GM19328 (cell line): ENCODE results near the gene DIDO1.

Experiments used
- ATAC-seq: cut with Tn5 transposase; IDR thresholded peaks from one replicate; pipeline ENCODE4 v1.9.1; 2021; ENCODE audit warnings: mild to moderate bottlenecking, moderate library complexity; ENCODE audit not compliant: unreplicated experiment

Gene DIDO1

GRCh38 chr20:62897666-62898065 lies 28.6 kb downstream of the DIDO1 start:
- no peak for ATAC-seq

DNA sequence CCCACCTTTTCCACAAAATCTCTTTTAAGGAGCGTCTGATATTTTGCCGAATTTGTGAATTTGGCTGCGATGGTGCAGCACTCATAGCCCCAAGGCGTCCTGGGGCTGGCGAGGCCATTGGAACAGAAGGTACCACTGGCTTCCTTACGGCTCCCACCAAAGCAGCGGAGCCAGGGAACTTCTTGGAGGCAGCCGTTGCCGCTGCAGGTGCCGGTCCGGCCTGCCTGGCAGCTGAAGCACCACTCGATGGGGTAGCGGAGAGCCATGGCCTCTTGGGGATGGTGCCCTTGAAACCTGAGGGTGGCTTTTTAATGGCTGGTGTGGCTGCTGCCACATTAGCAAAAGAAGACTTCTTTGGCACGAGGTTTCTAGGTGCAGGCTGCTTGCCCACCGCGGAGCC lies 29.8 kb downstream of the DIDO1 start:
- ATAC-seq: no peak

DNA sequence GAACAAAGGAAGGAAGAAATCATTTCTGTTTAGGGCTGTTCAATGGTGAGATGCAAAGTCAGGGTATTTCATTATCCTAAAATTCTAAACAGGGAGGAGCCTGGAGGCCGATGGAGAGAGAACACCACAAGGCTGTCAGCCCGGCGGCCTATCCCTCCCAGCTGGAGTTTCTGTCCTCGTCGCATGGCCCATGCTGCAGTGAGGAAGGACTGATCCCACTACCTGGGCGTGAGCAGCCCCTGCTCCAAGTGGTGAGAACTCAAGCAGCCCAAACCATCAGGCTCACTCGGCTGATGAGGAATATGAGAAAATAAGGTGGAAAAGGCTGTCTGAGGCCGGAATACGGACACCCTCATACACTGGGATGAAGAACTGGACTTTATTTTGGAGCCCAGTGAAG lies 30.8 kb downstream of the DIDO1 start:
- no peak for ATAC-seq

GRCh38 chr20:62894261-62894660 lies 32.0 kb downstream of the DIDO1 start:
- no peak for ATAC-seq

GRCh38 chr20:62893700-62894099 lies 32.6 kb downstream of the DIDO1 start:
- ATAC-seq: no peak

DNA sequence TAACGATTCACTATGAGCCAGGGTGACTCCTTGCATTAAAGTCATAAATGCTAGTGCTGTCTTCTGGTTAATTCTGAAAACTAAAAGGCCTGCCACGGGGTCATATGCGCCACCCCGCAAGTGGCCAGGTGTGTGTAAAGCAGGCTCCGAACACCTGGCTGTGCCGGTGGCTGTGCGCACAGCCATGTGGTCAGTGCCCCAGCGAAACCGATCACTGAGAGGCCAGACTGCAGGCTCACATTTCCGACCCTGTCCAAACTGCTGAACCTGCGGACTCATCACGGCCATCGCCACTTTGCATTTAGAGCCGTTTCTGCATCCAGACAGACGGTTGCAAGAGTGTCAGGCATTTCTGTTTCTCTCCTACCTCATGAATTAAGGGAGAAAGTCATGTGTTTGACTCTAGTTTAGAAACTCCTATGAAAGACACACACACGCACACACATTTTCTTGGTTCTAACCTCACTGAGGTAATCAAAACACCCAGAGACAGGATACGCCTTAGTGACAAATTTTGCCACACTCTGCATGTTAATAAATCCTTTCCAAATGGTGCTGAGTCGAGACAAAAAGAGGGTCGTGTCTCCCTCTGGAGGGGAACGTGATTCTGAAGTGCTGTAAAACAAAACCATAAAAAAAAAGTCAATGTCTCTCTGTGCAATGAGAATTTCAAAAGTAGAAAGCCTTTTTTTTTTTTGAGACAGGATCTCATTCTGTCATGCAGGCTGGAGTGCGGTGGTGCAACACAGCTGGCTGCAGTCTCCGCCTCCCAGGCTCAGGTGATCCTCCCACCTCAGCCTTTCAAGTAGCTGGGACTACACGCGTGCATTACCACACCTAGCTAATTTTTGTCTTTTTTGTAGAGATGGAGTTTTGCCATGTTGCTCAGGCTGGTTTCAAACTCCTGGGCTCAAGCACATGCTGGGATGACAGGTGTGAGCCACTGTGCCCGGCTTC lies 33.7 kb downstream of the DIDO1 start:
- ATAC-seq: no peak

- ATAC-seq: no peak
Observed at GRCh38 chr20:62891111-62891510, 35.2 kb downstream of the DIDO1 start.

DNA sequence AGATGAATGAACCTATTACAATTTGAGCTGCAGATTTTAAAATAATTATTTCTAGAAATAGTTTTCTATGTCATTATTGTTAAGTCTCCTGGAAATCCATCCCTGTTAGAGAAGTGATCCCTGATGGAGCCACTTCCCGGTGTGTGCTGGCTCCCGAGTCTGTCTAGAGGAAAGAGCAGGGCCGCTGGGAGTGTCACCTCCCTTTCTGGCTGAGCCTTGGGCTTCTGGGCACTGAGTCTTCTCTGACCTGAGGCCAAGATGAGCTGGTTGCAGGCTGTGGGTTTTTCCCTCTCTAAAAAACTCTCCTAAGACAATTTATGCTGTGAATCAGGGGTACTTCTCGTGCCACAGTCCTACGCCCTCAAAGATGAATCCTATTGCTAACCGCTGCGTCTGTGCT lies 35.9 kb downstream of the DIDO1 start:
- ATAC-seq: no peak

- no peak for ATAC-seq
Observed at GRCh38 chr20:62889871-62890270, 36.4 kb downstream of the DIDO1 start.

DNA sequence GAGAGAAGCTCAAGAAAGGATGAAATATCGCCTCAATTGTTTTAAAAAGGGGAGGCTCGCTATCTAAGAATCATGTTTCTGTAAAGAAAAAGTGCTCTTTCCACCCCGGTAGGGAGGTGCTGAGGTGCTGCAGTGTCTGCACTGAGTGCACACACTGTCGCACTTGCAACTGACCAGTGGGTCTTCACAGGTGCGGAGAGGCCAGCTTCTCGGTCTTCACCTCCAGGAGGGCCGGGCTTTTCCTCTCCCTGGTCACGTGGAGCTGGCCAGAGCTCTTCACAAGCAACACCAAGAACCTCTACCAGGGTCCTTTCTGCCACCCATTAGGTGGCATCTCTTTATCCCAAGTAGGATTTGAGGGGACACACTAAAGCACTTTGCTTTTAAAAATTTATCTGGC lies 36.9 kb downstream of the DIDO1 start:
- ATAC-seq: no peak

DNA sequence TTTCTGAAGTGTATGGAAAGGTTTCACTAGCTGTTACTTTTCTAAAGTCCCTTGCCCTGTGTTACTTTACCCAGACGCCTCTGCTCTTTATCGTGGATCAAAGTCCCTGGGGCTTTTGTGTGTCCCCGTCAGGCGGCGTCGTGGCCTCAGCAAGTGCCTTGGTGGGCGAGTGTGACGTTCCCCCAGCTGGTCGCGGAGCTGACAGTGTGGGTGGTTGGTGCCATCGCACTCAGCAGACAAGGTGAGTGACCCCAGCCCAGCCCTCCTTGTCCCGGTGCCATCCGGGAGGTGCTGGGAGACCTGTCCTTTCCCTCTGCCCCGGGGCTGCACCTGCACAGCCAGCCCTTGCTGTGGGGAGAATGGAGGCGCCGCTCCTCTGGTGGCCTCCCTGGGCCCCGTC lies 37.4 kb downstream of the DIDO1 start:
- no peak for ATAC-seq

GRCh38 chr20:62888406-62888805 lies 37.9 kb downstream of the DIDO1 start:
- no peak for ATAC-seq

GRCh38 chr20:62887860-62888239 lies 38.5 kb downstream of the DIDO1 start:
- ATAC-seq: no peak

DNA sequence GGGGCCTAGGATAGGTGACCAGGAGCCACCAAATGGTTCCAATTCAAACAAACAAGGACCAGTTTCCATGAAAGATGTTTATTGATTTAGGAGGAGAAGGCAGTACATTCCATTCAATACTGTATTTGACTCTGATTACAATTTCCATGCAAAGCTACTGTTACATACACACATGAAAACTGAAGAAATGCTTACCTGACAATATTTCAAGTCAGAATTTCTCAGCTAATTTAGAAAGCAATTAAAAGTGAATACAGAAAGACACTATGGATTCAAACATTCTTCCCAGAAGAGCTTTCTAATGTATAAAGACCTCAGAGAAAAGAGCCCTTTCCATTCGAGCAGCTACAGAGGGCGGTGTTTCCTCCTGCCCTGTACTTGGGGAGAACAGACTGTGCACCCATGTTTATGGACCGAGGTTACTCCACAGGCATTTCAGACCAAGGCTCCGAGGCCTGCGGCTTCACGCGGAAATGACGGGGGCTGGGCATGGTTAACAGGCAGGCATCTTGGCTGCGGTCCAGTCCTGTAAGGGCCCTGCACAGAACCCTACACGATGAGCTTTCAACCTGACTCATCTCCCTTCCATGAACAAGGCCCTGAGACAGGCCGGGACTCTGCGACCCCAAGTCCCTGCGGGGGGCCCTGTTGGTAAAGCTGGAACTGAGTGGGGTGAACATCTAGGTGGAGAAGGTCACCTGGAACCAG lies 39.0 kb downstream of the DIDO1 start:
- no peak for ATAC-seq

DNA sequence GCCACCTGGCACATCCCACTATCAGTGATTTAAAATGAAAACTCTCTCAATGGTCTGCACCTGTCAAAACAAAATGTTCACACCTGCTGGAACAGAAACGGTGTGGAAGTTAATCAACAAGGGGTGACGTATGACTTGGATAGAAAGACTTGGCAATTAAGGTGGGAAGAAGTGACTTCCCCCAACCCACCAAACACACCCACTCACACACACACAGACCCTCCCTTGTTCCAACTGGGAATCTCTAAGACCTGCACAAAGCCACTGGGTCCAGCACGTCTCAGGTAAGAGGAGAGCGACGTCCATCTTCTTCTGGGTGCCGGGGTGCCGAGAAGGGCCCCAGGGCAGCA lies 39.6 kb downstream of the DIDO1 start:
- no peak for ATAC-seq

- ATAC-seq: no peak
Observed at GRCh38 chr20:62885896-62886708, 40.2 kb downstream of the DIDO1 start.

- ATAC-seq: no peak
Observed at GRCh38 chr20:62885046-62885895, 41.0 kb downstream of the DIDO1 start.

DNA sequence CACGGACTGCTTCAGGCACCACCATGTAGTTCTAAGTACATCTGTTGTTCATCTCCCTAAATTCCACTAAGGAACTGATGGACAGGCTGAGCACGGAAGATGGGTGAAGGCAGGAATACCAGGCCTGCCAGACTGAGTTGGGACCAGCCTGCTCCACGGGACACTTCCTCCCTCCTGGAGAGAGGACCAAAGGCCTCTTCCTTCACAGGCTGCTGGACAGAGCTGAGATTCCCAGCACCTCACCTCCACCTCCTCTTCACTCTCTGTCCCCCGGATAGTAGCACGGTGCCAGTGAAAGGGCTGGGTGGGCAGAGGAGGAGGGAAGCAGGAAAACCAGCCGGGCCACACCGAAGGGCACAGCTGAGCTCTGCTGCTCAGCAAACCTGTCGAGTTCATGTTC lies 41.7 kb downstream of the DIDO1 start:
- ATAC-seq: no peak

DNA sequence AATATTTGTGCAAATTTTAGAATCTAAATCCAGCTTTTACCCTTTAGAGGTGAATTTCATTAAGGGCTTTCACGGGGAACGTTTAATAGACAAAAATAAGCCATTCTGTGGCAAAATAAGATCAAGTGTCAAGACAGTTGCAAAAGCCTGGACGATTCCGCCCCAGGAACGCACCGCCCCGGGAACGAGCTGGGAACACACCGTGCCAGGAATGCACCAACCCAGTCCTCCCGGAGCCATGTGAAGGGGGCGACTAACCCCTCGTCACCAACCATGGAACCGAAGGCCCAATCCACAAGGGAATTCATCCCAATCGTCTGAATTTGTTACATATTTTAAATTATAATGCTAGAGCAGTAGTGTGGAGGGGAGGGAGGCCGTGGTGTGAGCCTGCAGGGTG lies 43.9 kb downstream of the DIDO1 start:
- ATAC-seq: no peak

GRCh38 chr20:62881662-62882395 lies 44.5 kb downstream of the DIDO1 start:
- ATAC-seq: no peak
